GM19395 (cell line): ENCODE measurements around the gene HOXA2.

ENCODE experiments used
- ATAC-seq: cut with Tn5 transposase; IDR thresholded peaks from one replicate; pipeline ENCODE4 v1.9.1; 2021; ENCODE audit warnings: mild to moderate bottlenecking, moderate library complexity; ENCODE audit not compliant: unreplicated experiment

Gene HOXA2

DNA sequence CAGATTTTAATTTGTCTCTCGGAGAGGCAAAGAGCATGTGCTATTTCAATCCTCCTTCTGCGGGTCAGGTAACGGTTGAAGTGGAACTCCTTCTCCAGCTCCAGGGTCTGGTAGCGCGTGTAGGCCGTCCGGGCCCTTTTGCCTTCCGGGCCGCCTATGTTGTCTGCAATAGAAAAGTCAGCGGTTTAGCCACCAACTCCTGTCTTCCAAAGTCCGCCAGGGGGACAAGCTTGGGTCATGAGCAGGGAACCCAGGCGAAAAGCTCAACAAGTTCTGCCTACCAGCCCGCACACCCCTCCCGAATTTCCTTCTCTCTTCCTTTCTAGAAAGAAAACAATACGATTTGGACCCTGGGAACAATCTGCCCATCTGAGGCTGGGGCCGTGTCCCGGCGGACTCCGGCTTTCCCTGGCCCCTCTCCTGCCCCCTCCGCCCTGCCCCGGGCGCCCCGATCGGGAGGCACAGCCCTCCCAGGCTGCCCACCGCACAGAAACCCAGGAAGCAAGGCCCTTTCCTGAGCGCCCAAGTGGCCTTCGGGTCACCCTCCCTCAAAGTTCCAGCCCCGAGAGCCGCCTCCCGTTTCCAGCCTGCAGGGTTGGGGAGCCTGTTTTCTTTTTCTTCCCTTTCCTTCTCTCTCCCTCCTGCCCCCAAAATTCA is 39.6 kb upstream of the HOXA2 start:
- no peak for ATAC-seq

DNA sequence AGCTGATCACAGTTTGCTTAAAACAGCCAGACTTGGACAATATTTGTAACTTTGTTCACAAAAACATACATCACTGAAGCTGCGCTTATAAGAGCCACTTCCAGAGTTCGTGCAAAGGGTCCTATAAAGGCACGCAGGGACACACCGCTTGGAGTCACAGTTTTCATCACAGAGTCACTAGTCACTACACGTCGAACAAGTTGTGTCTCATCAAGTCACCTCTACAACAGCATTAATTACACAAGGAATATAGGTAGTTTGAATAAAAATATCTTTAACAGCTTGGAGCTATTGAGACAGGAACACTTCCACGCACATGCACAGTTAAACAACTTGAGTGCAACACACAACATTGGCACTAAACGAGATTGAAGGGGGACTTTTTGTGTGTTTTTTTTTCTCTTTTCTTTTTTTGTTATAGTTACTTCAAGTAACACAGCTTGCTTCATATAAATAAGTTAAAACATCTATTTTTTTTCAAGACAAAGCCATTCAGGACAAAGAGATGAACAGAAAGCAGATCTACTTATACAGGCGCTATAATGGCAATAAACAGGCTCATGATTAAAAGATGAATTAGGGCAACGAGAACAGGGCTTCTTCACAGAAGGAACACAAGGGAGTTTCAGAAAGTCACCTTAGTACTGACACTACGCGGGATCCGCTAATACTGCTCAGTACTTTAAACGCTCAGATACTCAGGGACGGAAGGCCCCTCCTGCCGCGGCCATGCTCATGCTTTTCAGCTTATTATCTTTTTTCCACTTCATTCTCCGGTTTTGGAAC is 38.8 kb upstream of the HOXA2 start:
- no peak for ATAC-seq

DNA sequence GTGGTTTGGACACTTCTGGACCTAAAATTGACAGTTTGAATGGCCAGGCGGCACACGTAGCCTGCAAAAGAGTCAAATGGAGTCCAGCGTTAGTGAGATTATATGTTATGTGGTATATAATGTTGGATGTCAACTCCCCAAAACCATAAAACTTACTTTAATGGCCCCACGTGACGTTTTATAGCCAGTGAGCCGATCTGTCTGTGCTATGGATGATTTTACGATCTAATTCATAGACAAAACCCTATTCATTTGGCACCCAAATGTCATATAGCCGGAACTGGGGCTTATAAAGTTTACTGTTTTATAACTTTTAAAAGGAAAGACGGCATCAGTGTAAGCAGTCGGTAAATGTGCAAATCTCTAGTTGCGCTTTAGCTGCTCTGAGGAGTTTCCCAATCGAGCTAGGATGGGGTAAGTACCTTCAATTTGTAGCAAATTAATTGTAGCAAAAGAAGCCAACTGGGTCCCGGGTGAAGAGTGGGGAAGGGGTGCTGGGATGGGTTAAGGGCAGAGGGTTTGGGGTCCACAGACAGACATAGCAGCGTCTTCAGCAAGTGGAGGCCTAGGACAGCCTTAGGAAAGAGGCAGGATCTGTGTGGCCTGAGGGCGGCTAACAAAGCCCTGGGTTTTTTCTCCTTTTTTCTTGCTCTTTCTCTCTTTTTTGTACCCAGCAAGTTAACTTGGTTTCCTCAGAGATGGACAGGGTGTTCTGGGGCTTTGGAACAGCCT is 37.8 kb upstream of the HOXA2 start:
- ATAC-seq, result no peak

DNA sequence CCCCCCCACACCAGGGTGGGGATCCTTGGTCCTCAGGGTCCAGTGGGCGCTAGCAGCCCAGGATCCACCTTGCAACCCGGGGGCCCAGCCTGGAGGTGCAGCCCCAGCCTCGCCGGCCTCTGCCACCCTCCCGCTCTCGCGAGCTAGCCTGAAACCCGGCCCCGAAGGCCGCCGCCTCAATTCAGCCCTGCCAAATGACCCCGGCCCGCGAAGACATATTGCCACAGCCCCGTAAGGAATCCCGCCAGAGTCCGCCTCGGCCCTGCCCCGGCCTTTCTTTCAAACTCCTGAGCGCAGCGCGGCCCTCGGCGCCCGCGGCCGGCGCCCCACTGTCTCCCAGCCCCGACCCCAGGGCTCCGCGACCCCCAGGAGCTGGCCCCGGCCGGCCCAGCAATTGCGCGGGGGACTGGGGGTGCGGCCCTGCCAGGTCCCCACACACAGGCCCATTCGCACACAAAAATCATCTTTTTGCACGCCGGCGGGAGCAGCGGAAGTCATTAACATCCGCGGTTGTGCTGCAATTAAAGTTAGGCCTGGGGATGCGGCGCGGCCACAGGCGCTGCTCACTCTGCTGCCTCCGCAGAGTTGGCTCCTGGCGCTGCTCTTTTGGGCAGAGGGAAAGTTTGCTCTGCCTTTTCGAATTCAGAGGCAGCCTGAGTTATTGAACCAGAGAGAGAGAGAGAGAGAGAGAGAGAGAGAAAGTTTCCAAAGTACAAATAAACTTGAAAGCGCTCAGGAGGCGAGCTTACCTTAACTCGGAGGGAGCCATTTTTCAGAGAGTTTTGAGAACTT is 37.0 kb upstream of the HOXA2 start:
- ATAC-seq, result no peak

DNA sequence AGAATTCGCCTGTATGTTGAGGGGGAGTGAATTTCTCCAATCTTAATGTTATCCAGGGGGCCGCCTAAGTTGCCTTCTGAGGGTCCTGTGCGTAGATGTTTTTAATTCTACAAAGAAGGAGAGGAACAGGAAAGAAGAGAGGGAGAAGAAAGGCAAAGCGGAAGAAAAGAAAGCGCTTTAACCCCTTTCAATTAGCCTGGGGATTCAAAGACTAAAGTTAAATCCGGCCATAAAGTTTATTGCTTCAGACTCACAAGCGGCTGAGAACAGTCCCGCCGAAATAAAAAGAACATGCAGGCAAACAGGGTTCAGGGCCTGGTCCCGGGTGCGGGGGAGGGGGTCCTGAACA is 36.5 kb upstream of the HOXA2 start:
- no peak for ATAC-seq

DNA sequence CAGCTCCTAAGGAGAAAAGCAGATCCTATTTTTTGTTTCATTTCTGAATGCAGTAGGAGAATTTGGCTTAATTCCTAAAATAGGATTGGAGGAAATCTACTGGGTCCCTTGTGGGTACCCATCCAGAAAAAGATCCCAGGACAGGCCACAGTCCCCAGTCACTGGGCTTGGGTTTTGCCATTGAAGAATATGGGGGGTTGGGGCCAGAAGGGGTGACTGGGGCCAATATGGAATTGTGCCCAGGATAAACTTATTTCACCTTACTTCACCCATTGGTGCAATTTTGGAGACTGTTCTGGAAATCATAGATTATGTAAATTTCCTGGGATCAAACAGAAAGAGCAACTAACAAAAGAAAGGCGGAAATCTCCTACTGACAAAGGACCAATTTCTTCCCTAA is 36.0 kb upstream of the HOXA2 start:
- no peak for ATAC-seq

DNA sequence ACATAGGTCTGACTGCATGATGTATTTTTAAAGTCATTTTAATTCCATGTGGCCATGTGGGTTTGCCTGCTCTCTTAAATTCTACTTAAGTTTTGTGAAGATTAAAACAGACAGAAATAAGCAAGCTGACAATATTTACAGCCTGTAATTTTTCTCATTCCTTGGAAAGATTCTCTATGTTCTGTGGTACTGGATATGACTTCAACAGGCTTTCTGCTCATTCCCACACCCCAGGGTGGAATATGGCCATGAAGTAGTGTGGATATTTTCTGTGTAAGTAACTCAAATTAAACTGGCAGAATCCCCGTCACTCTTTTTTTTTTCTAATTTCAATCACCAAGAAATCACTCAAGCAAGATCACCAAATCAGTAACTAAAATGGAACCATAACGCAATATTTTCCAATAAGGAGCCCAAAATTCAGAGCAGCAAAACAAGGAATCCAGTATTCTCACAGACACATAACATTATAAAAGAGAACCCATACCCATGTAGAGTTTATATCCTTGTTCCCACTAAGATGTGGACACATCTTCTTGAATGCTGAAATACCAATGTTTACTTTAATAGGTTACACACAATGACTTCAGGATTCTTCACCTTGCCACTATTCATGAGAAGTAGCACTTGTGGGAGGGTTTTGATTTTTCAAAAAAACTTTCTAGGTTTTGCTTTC is 35.3 kb upstream of the HOXA2 start:
- no peak for ATAC-seq

DNA sequence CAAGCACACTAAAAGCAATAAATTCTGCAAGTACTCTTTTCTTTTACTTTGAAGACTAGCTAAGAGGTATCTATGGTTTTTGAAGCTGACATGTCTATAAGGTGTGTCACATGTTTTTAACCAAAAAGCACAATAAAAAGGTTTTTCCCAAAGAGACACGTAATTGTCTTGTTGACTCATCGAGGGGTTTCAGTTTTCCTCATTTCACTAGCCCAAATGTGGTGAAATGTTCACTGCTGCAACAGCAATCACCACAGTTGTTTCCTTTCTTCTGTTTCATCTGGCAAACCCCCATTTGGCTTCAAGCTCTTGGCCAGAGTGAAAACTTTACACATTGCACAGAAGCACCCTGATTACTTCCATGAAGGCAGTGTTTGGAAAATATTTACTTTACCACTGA is 31.9 kb upstream of the HOXA2 start:
- no peak for ATAC-seq

DNA sequence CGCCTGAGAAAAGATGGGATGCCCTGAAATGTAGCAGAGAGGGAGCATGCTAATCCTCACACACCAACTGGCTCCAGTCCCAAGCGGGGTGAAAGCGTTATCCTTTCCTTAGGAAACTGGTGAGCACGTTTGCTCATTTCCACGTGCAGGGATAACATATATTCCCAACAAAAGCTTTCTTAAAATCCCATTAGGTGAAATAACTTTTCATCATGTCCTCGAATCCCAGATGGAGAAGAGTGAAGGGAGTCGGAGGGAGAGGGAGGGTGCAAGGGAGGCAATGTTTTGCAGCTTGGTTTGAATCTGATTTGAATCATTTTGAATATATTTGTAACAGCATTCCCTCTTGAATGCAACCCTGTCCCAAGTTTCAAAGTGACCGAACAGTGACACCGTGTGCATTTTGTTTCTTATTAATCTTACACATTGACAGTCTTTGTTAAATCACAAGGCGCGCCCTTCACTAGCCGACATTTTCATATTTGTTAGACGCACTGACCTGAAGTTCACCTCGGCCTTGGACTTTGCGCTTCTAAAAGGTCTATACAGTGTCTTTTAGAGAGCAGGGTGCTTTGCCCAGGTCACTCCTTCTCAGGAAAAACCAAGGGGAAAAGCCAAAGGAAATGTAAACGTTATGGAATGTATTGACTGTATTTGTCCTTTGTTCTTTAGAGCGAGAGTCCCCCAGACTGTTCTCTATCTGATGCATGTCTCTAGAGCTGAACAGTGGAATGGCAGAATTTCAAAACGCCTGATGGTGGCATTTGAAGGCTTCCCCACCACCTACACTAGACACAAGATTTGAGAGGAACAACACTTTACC is 31.1 kb upstream of the HOXA2 start:
- no peak for ATAC-seq

DNA sequence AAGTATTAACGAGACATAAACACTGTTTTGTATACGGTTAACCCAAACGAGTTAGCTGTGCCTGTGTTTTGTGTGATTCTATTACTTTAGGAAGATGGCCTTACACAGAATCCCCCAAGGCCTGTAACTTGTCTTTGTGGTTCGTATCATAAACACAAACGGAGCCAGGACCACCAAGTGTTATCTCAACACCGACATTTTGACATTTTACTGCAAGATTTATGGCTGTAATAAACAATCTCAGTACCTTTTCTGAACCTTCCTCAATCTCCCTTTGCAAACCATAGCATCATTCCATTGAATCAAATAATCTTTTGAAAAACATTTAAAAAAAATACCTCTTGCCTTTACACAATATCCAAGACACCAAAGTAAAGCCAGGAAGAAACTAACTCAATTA is 30.5 kb upstream of the HOXA2 start:
- ATAC-seq, result no peak

DNA sequence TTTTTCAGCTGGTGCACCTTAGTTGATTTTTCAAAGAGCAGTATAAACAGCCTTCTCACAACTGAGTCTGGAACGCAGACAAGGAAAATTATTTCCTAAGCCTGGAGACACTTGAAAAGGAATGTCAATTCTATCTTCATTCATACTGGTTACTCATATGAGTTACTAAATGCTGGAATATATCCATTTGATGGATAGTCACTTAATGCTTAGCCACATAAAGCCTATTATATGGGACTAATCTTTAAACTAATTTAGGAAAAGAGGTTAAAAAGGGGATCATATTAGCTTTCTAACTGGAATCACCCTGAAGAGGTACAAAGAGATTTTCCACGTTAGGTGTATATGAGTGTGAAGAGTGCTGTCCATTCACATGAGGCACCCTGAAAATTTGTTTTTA is 29.7 kb upstream of the HOXA2 start:
- no peak for ATAC-seq

DNA sequence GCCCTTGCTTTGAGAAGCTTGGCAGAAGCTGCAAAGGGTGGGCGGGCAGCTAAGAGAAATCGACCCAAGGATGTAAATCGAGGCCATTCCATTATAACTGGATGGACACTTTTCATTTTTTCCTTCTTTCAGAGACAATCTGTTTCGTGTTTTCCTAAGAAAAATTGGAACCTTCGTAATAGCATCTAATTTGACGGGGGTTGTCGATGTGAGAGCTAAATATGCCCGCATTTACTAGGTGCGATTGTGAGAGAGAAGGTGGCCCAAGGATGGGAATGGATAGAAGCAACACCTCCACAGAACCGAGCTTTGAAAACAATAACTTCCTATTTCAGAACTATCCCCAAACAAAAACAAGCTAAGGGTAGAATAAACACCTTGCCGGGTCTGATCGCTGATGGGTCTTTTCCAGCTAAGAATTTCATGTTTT is 28.9 kb upstream of the HOXA2 start:
- ATAC-seq, result no peak

DNA sequence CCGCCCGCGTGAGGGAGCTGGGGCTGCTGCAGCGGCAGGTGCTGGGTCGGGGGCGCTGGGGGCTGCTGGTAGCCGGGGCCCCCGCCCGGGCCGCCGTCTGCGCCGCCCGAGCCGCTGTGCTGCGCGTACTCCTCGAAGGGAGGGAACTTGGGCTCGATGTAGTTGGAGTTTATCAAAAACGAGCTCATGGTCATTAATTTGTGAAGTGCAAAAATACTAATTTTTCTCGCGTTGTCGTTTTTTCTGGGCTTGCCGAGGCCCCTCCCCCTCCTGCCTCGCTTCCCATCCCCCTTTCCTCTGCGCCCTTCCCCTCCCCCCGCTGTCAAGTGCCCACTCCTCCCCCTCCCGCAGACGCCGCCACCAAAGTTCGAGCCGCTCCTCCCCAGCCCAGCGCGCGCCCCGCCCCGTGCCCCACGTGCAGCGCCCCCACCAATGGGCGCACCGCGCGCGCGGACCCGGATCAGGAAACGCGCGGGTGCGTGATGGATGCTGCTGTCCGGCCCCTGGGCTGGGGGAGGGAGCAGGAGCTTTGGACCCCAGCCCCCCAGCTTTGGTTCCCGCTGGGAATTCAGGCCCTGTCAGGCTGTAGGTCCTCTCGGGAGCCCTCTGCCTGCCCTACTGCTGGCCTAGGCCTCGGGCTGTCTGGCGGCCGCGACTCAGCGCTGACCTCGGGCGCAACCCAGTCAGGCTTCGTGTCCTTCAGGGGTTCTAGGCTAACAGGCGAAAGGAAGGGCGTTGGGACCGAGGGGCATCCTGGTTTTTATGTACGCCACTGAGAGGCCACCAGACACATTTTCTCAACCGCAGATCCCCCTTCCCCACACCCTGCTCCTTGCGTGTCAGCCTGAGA is 28.3 kb upstream of the HOXA2 start, which contains the start of gene HOXA4:
Gene HOXA4, minus strand, starts transcription at position 218 of the 850 bp plus-strand sequence. Its CDS starts 24 bp downstream, at position 194.
- no peak for ATAC-seq

DNA sequence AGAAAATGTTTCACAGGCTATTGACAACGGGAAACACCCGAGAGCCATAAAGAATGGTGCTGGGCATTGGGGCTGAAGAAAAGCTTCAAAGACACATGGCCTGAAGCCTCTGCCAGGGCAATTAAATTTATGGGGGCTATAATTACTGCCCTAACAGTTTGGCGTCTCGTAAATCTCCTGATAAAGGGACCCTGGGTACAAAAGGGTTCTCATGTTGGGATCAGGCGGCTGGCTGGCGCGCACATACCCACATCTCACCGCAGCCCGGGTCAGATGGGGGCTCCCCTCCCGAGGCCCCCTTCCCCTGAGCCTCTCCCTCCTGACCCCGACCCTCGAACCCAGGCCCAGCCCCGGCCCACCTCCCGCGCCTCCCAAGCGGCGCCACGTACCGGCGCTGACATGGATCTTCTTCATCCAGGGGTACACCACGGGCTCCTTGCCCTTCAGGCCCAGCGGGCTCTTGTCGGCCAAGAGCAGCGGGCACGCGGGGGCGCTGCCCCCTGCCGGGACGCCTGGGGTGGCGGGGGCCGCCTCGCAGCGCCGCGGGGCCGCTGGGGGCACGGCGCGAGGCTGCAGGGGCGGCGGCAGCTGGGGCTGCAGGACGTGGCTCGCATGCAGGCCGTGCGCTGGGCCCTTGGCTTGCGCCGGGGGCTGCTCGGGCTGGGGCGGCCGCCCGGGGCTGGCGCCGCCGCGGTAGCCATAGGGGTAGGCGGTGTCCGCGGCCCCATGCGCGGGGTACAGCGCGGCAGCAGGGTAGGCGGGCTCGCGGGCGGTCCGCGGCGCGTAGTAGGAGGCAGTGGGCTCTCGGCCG is 27.5 kb upstream of the HOXA2 start:
- no peak for ATAC-seq

DNA sequence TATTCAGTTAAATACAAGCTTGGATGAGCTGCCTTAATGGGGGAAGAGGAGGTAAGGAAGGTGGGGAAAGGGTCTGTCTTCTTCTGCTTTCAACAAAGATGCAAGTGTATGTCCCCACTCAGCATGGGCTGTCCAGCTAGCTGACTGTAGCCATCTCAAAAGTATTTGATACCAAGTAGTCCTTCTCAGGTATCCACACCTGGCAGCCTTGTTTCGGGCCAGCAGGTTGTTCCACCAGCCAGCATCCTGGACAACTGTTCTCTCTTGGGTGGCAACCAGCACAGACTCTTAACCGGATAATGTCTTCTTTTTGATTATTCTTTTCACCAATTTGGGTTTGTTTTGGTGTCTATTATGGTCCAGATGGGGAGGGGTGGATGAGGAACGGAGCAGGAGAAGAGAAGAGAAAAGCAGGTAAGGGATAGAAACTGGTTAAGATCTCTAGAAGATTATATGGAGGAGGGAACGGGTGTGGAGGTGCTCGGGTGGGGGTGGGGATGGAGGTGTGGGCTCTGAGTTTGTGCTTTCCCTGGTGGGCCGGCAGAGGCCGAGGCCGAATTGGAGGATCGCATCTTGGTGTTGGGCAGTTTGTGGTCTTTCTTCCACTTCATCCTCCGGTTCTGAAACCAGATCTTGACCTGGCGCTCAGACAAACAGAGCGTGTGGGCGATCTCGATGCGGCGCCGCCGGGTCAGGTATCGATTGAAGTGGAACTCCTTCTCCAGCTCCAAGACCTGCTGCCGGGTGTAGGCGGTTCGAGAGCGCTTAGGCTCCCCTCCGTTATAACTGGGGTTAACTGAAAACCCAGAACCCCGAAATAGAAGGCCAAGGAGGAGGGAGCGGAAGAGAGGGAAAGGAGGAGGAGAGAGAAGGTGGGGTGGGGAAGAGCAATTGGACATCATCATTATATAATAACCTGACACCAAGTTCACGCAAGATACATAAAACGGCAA is 26.6 kb upstream of the HOXA2 start:
- no peak for ATAC-seq

DNA sequence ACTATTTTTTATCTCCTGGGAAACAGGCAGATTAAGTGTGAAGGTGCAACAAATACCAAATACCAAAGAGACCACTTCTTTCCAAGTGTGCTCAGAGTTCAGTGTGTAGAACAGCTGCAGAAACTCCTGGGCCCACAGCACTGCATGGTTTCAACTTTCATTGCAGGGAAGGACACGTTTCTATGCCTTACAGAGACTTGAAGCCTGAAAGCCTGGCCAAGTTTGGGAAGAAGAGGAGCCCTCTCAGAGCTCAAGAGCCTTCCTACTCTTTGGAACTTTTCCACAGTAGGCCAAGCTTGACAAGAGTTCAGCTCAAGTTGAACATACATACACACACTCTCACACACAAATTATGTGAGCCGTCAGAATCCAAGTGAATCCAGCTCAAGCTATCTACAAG is 25.6 kb upstream of the HOXA2 start:
- ATAC-seq, result no peak
